DND-41 (cell line): Measurements from ENCODE around the gene GLI2.

Experiments used
- EZH2 ChIP-seq: IDR thresholded peaks from 3 replicates; pipeline ENCODE4 v1.6.1; 2012; ENCODE audit warnings: borderline replicate concordance, low read depth, mild to moderate bottlenecking, moderate library complexity, low read length, inconsistent platforms; ENCODE audit not compliant: severe bottlenecking
- TF ChIP-seq, protein P1 (sequence below): IDR thresholded peaks from 2 replicates; pipeline ENCODE4 v1.5.1; 2012; ENCODE audit warnings: borderline replicate concordance, low read length, moderate library complexity, mild to moderate bottlenecking; ENCODE audit not compliant: poor library complexity, severe bottlenecking; ENCODE audit errors: extremely low read depth

DNA sequence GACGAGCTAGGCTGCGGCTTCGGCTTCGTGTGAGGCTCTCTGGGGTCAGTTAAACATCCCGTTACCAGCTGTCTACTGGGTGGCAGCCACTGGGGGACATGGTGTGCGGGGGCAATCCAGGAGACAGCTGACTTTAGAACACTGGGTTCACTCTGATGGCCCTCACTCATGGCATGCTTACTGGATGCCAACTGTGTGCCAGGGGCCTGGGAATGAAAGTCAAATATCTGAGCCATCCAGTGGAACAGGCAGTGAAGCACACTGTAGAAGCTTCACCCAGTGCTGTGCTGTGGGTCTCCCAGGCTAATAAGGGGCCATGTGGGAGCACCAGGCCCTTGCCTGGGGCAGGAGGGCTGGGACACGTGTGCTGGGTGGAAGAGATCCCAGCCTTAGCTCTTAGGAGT is 48.3 kb downstream of the GLI2 start:
- TF ChIP-seq, protein P1, sequence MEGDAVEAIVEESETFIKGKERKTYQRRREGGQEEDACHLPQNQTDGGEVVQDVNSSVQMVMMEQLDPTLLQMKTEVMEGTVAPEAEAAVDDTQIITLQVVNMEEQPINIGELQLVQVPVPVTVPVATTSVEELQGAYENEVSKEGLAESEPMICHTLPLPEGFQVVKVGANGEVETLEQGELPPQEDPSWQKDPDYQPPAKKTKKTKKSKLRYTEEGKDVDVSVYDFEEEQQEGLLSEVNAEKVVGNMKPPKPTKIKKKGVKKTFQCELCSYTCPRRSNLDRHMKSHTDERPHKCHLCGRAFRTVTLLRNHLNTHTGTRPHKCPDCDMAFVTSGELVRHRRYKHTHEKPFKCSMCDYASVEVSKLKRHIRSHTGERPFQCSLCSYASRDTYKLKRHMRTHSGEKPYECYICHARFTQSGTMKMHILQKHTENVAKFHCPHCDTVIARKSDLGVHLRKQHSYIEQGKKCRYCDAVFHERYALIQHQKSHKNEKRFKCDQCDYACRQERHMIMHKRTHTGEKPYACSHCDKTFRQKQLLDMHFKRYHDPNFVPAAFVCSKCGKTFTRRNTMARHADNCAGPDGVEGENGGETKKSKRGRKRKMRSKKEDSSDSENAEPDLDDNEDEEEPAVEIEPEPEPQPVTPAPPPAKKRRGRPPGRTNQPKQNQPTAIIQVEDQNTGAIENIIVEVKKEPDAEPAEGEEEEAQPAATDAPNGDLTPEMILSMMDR: no peak
- TF ChIP-seq EZH2: no peak
